Tibial artery (tissue), 4 donors: ENCODE data around the gene CRCP.

Experiments used
- DNase-seq, 2 donors: peaks; one replicate each; pipeline ENCODE4 v3.0.0-alpha.2; 2019
- H3K27ac ChIP-seq, 2 donors: fragments of 200-600 bp; sonication (generic) in 1 of 2; 1 replicate in 1 of 2; 2 replicates in 1 of 2; pipeline ENCODE4 v1.5.1; 2018 to 2019; ENCODE audit warnings: mild to moderate bottlenecking in 1 of 2
- H3K27me3 ChIP-seq, 2 donors: fragments of 200-600 bp; sonication (generic) in 1 of 2; one replicate each; pipeline versions ENCODE4 v1.5.1 to v1.6.0; 2016 to 2019
- H3K36me3 ChIP-seq, 3 donors: fragments of 200-600 bp; sonication (generic) in 2 of 3; one replicate each; pipeline ENCODE4 v1.5.1; 2016 to 2019; ENCODE audit warnings: mild to moderate bottlenecking in 2 of 3
- H3K4me1 ChIP-seq, 4 donors: fragments of 200-600 bp; sonication (generic) in 2 of 4; 1 replicate in 3 of 4; 2 replicates in 1 of 4; pipeline ENCODE4 v1.5.1; 2016 to 2019
- H3K4me3 ChIP-seq, 2 donors: fragments of 200-600 bp; sonication (generic) in 1 of 2; 1 replicate in 1 of 2; 2 replicates in 1 of 2; pipeline ENCODE4 v1.5.1; 2018 to 2019; ENCODE audit warnings: mild to moderate bottlenecking in 2 of 2
- H3K9me3 ChIP-seq, 3 donors: fragments of 200-600 bp; sonication (generic) in 1 of 3; one replicate each; pipeline ENCODE4 v1.5.1; 2016 to 2019
- CTCF ChIP-seq, 2 experiments: fragments of 200-600 bp in 1 of 2; fragments of 450-650 bp in 1 of 2; IDR thresholded peaks; one replicate each; pipeline ENCODE4 v1.5.1; 2017 to 2019; ENCODE audit warnings: antibody characterized with exemption in 2 of 2, mild to moderate bottlenecking in 1 of 2, moderate library complexity in 1 of 2
- intact Hi-C: fragments of 100-400 bp; cut with DNase I; formaldehyde crosslinking; loops from one replicate; pipeline ENCODE4 v1.15.0; 2023; ENCODE audit warnings: low total_unique reads

CRCP gene

GRCh38 chr7:66186991-66187390, 72.3 kb downstream of the CRCP start:
- H3K36me3 ChIP-seq, result no peaks in the 10 kb centered on the region
- H3K9me3 ChIP-seq, result no peaks in the 10 kb centered on the region
- intact Hi-C loops, result no loop called here
- H3K4me1 ChIP-seq, result no peaks in the 10 kb centered on the region
- no peaks in the 10 kb centered on the region for H3K27me3 ChIP-seq
- no peak overlapping the region for H3K4me3 ChIP-seq
- DNase-seq, result no peak
- no peak overlapping the region for H3K27ac ChIP-seq
- no peak for TF ChIP-seq CTCF (IDR thresholded peaks at IDR 0.05)

- peak; percentile 86 to 87 for DNase-seq
- H3K27me3 ChIP-seq, result no peaks in the 10 kb centered on the region
- H3K9me3 ChIP-seq, result no peaks in the 10 kb centered on the region
- H3K36me3 ChIP-seq, result no peaks in the 10 kb centered on the region
- no peak overlapping the region for H3K4me3 ChIP-seq
- H3K4me1 ChIP-seq, result no peaks in the 10 kb centered on the region
- intact Hi-C loops, result no loop called here
- no peak overlapping the region for H3K27ac ChIP-seq
- no peak for TF ChIP-seq CTCF (IDR thresholded peaks at IDR 0.05)
These were observed 73.3 kb downstream of the CRCP start for GRCh38 chr7:66187905-66188304.

GRCh38 chr7:66188645-66189044, 74.0 kb downstream of the CRCP start:
- H3K4me1 ChIP-seq, result no peaks in the 10 kb centered on the region
- H3K9me3 ChIP-seq, result no peaks in the 10 kb centered on the region
- no peaks in the 10 kb centered on the region for H3K27me3 ChIP-seq
- no peaks in the 10 kb centered on the region for H3K36me3 ChIP-seq
- H3K27ac ChIP-seq, result no peak overlapping the region
- no peak overlapping the region for H3K4me3 ChIP-seq
- intact Hi-C loops, result no loop called here
- no peak for DNase-seq
- TF ChIP-seq CTCF (IDR thresholded peaks at IDR 0.05), result no peak

- no peak for DNase-seq
- no peak for TF ChIP-seq CTCF (IDR thresholded peaks at IDR 0.05)
- no peaks in the 10 kb centered on the region for H3K36me3 ChIP-seq
- no peak overlapping the region for H3K27ac ChIP-seq
- intact Hi-C loops, result no loop called here
- H3K9me3 ChIP-seq, result no peaks in the 10 kb centered on the region
- H3K4me1 ChIP-seq, result no peaks in the 10 kb centered on the region
- no peaks in the 10 kb centered on the region for H3K27me3 ChIP-seq
- no peak overlapping the region for H3K4me3 ChIP-seq
These were observed 75.3 kb downstream of the CRCP start for GRCh38 chr7:66189695-66190503.

- no peaks in the 10 kb centered on the region for H3K36me3 ChIP-seq
- no peak overlapping the region for H3K27ac ChIP-seq
- no peaks in the 10 kb centered on the region for H3K27me3 ChIP-seq
- no peak overlapping the region for H3K4me3 ChIP-seq
- no peak for TF ChIP-seq CTCF (IDR thresholded peaks at IDR 0.05)
- no peak for DNase-seq
- no peaks in the 10 kb centered on the region for H3K9me3 ChIP-seq
- H3K4me1 ChIP-seq, result no peaks in the 10 kb centered on the region
- intact Hi-C loops, result no loop called here
These were observed 75.8 kb downstream of the CRCP start for GRCh38 chr7:66190504-66190857.
